Chondrocyte (in vitro differentiated cells): ENCODE results near the gene LYPD1. TPM values are rescaled to one million over a fixed set of nuclear protein-coding genes. Genes with fewer than 3 reads are reported as not detected.

ENCODE experiments used
- DNase-seq: peaks from one replicate; pipeline ENCODE4 v3.0.0; 2021; ENCODE audit warnings: mixed read lengths, low spot score
- H3K27ac Mint-ChIP-seq: one replicate; pipeline ENCODE4 v1.8.0; 2021; ENCODE audit warnings: mild to moderate bottlenecking, moderate library complexity, mixed read lengths; ENCODE audit not compliant: unreplicated experiment
- H3K27me3 Mint-ChIP-seq: 2 replicates; pipeline ENCODE4 v1.8.0; 2021; ENCODE audit warnings: low read depth, mixed read lengths
- H3K36me3 Mint-ChIP-seq: 2 replicates; pipeline ENCODE4 v1.8.0; 2021; ENCODE audit warnings: low read depth, mixed read lengths
- H3K4me1 Mint-ChIP-seq: 2 replicates; pipeline ENCODE4 v1.8.0; 2021; ENCODE audit warnings: low read depth, mild to moderate bottlenecking, mixed read lengths
- H3K4me3 Mint-ChIP-seq: one replicate; pipeline ENCODE4 v1.8.0; 2021; ENCODE audit warnings: mild to moderate bottlenecking, moderate library complexity, mixed read lengths; ENCODE audit not compliant: unreplicated experiment
- H3K9me3 Mint-ChIP-seq: 2 replicates; pipeline ENCODE4 v1.8.0; 2021; ENCODE audit warnings: low read depth, mixed read lengths
- total RNA-seq: library from RNA; stranded (reverse); gene quantifications from 3 replicates; pipeline ENCODE4 v1.2.1, GENCODE V29; 2021
- TF ChIP-seq, protein P1 (sequence below): fragments of 200-600 bp; sonication (generic); IDR thresholded peaks from 2 replicates; pipeline ENCODE4 v1.5.0; 2021; ENCODE audit warnings: antibody characterized with exemption, mild to moderate bottlenecking, moderate library complexity

Gene LYPD1
- total RNA-seq, 1 donor from 2014 or later, result 5.0 TPM

DNA sequence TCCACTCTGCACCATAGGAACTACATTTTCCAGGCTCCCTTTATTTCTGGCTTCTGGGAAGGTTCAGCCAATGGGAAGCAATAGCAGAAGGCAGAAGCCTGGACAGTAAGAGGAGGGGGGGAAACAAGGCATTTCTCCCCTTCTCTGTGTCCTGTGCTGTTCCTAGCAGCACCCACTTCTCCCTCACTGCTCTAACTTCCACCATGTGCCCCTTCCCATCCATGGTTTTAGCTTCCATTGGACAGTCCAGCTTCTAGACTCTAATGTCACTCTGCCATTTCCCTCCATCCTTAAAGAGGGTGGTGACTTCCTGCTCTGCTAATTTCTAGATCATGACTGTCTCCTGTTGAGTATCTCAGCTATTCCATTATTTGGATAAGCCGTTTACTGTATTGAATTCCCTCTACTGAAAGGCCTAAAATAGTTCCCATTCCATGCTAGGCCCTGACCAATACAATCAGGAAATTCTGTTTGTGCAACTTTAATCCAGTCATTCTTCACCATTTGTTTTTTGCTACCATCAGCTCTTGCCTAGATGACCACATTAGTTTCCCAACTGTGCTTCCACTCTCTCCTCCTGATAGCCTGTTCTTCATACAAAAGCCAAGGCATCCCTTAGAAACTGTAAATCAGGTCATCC is 20.8 kb upstream of the LYPD1 start:
- H3K4me3 Mint-ChIP-seq, result no peak overlapping the region
- H3K4me1 Mint-ChIP-seq, result peaks cover 19% of the 10 kb centered on the region
- no peaks in the 10 kb centered on the region for H3K9me3 Mint-ChIP-seq
- TF ChIP-seq, protein P1, sequence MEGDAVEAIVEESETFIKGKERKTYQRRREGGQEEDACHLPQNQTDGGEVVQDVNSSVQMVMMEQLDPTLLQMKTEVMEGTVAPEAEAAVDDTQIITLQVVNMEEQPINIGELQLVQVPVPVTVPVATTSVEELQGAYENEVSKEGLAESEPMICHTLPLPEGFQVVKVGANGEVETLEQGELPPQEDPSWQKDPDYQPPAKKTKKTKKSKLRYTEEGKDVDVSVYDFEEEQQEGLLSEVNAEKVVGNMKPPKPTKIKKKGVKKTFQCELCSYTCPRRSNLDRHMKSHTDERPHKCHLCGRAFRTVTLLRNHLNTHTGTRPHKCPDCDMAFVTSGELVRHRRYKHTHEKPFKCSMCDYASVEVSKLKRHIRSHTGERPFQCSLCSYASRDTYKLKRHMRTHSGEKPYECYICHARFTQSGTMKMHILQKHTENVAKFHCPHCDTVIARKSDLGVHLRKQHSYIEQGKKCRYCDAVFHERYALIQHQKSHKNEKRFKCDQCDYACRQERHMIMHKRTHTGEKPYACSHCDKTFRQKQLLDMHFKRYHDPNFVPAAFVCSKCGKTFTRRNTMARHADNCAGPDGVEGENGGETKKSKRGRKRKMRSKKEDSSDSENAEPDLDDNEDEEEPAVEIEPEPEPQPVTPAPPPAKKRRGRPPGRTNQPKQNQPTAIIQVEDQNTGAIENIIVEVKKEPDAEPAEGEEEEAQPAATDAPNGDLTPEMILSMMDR, result no peak
- H3K27ac Mint-ChIP-seq, result no peak overlapping the region
- H3K36me3 Mint-ChIP-seq, result no peaks in the 10 kb centered on the region
- H3K27me3 Mint-ChIP-seq, result peaks cover 2% of the 10 kb centered on the region
- no peak for DNase-seq

- no peak for DNase-seq
- no peaks in the 10 kb centered on the region for H3K9me3 Mint-ChIP-seq
- peaks cover 2% of the 10 kb centered on the region for H3K27me3 Mint-ChIP-seq
- no peak overlapping the region for H3K4me3 Mint-ChIP-seq
- H3K27ac Mint-ChIP-seq, result no peak overlapping the region
- no peaks in the 10 kb centered on the region for H3K36me3 Mint-ChIP-seq
- peaks cover 15% of the 10 kb centered on the region for H3K4me1 Mint-ChIP-seq
- TF ChIP-seq, protein P1, result no peak
Observed at GRCh38 chr2:132681766-132682165, 11.8 kb upstream of the LYPD1 start.

- TF ChIP-seq, protein P1, result no peak
- Mint-ChIP-seq H3K36me3 (no peaks in the 10 kb centered on the region), H3K27ac (no peak overlapping the region), H3K9me3 (no peaks in the 10 kb centered on the region), H3K4me1 (peaks cover 15% of the 10 kb centered on the region), H3K27me3 (peaks cover 4% of the 10 kb centered on the region), H3K4me3 (no peak overlapping the region)
- no peak for DNase-seq
Observed at GRCh38 chr2:132680544-132680943, 10.5 kb upstream of the LYPD1 start.

DNA sequence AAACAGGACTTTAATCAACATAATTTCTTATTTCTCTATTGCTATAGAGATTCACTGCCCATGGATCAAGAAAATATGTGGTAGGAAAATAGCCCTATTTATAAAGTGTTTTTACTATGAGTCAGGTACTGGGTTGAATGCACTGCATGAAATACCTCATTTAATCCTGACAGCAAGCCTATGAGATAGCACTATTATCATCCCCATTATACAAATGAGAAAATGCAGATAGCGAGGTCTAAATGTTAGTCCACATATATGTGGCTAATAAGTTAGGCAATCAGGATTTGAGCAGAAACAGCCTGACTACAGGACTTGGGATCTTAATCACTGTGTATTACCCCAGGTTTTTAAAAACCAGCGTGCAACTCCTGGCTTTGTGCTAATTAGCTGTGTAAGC is 8.5 kb upstream of the LYPD1 start:
- Mint-ChIP-seq H3K4me3 (no peak overlapping the region), H3K36me3 (no peaks in the 10 kb centered on the region)

GRCh38 chr2:132677661-132678060 is 7.7 kb upstream of the LYPD1 start:
- Mint-ChIP-seq H3K27me3 (peaks cover 6% of the 10 kb centered on the region), H3K9me3 (no peaks in the 10 kb centered on the region), H3K4me1 (peaks cover 15% of the 10 kb centered on the region), H3K4me3 (no peak overlapping the region), H3K27ac (no peak overlapping the region), H3K36me3 (no peaks in the 10 kb centered on the region)
- TF ChIP-seq, protein P1, result no peak
- DNase-seq, result no peak

More for the DNA sequence above, 8.5 kb upstream of the LYPD1 start:
- Mint-ChIP-seq H3K4me1 (peaks cover 15% of the 10 kb centered on the region), H3K27ac (no peak overlapping the region), H3K9me3 (no peaks in the 10 kb centered on the region), H3K27me3 (peaks cover 4% of the 10 kb centered on the region)
- TF ChIP-seq, protein P1, result no peak
- DNase-seq, result no peak
